A673 (cell line): ENCODE results near the gene TSG101.

ENCODE experiments used
- CTCF ChIP-seq: fragments of 300-800, 200-600 bp; sonication (generic); conservative IDR thresholded peaks from 2 replicates; pipeline ENCODE4 v1.5.1; 2017; ENCODE audit warnings: low read depth, mild to moderate bottlenecking, antibody characterized with exemption, low read length, moderate library complexity, mixed read lengths
- EZH2 ChIP-seq: fragments of 200-600 bp; sonication (generic); IDR thresholded peaks from 2 replicates; pipeline ENCODE4 v1.6.1; 2017; ENCODE audit warnings: borderline replicate concordance, low read depth, mild to moderate bottlenecking, mixed read lengths, antibody characterized with exemption, low read length; ENCODE audit not compliant: poor library complexity, severe bottlenecking

GRCh38 chr11:18534245-18534644 lies 7.5 kb upstream of the TSG101 start:
- TF ChIP-seq CTCF (no peak), EZH2 (no peak)
